ENCODE measurements around the gene SGCD.

The SGCD gene

DNA sequence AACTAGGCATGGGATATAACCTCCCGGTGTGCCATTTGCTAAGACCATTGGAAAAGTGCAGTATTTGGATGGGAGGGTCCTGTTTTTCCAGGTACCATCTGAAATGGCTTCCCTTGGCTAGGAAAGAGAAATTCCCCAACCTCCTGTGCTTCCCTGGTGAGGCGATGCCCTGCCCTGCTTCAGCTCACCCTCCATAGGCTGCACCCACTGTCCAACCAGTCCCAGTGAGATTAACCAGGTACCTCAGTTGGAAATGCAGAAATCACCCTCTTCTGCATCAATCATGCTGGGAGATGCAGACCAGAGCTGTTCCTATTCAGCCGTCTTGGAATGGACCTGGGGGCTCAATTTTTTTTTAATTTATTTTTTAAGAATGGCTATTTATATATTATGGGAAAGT, 254.8 kb downstream of the SGCD start:
- POLR2A ChIA-PET (ENCODE audit: low non-redundant PET), result no interaction called here
- TF ChIP-seq, protein P1, sequence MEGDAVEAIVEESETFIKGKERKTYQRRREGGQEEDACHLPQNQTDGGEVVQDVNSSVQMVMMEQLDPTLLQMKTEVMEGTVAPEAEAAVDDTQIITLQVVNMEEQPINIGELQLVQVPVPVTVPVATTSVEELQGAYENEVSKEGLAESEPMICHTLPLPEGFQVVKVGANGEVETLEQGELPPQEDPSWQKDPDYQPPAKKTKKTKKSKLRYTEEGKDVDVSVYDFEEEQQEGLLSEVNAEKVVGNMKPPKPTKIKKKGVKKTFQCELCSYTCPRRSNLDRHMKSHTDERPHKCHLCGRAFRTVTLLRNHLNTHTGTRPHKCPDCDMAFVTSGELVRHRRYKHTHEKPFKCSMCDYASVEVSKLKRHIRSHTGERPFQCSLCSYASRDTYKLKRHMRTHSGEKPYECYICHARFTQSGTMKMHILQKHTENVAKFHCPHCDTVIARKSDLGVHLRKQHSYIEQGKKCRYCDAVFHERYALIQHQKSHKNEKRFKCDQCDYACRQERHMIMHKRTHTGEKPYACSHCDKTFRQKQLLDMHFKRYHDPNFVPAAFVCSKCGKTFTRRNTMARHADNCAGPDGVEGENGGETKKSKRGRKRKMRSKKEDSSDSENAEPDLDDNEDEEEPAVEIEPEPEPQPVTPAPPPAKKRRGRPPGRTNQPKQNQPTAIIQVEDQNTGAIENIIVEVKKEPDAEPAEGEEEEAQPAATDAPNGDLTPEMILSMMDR (conservative IDR thresholded peaks at IDR 0.05; ENCODE audit: low read depth), result no peak

DNA sequence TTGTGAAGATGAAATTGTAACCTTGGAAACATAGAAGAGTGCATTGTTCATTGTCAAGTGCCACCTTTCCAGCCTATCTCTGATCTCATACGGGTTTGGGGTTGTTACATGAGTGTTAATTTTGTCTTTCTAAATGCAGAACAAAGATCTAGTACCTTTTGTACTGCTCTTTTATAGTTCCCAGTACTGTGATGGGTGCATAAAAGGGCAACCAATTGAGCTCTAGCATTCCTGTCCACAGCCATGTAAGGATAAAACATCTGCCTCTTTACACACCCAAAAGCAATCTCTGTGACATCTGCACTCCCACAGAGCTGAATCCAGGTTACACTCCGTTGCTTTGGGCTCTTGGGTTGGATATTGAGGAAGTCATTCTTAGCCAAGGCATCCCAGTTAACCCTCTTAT, 255.2 kb downstream of the SGCD start:
- no peak overlapping the region for H3K27ac ChIP-seq
- TF ChIP-seq, protein P1 (conservative IDR thresholded peaks at IDR 0.05; ENCODE audit: low read depth), result no peak
- CTCF ChIA-PET, result no interaction called here
- no peak for DNase-seq (ENCODE audit: low spot score)
- POLR2A ChIA-PET (ENCODE audit: low non-redundant PET), result no interaction called here

More for the DNA sequence above, 254.8 kb downstream of the SGCD start:
- H3K27ac ChIP-seq, result no peak overlapping the region
- DNase-seq (ENCODE audit: low spot score), result no peak
- CTCF ChIA-PET, result no interaction called here

DNA sequence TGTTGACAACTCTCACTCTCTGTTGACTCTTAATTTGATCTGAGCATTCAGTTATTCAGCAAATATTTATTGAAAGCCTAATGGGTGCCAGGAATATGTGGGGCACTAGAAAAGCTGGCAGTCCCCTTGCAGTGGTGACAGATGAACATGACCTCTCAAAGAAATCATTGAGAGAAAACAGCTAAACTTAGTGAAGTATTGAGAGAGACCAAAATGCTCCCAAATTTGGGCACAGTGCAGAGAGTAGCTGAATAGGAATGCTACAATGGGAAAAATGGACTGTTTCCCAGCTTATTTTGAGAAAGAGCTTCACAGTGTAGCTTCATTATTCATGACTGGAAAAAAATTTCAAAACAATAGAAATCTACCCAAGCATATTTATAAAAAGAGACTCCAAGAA, 257.9 kb downstream of the SGCD start:
- TF ChIP-seq, protein P1 (conservative IDR thresholded peaks at IDR 0.05; ENCODE audit: low read depth), result no peak
- ChIA-PET POLR2A (ENCODE audit: low non-redundant PET) (no interaction called here), CTCF (interaction anchor here (0.7 kb wide), 1 partner anchor 1120 kb away, joined by 3 read pairs; no protein-coding TSS in a partner anchor)
- no peak for DNase-seq (ENCODE audit: low spot score)
- H3K27ac ChIP-seq, result no peak overlapping the region

DNA sequence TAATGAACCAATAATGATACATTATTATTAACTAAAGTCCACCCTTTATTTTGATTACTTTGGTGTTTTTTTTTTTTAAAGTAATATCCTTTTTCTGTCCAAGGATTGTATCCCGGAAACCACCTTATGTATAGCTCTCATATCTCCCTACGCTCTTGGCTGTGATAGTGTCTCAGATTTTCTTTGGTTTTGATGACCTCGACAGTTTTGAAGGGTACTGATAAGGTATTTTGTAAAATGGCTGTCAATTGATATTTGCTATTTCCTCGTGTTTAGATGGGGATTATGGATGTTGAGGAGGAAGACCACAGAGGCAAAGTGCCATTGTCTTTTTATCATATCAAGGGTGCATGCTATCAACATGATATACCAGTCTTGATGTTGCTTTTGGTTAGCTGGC, 259.0 kb downstream of the SGCD start:
- ChIA-PET CTCF (no interaction called here), POLR2A (ENCODE audit: low non-redundant PET) (no interaction called here)

DNA sequence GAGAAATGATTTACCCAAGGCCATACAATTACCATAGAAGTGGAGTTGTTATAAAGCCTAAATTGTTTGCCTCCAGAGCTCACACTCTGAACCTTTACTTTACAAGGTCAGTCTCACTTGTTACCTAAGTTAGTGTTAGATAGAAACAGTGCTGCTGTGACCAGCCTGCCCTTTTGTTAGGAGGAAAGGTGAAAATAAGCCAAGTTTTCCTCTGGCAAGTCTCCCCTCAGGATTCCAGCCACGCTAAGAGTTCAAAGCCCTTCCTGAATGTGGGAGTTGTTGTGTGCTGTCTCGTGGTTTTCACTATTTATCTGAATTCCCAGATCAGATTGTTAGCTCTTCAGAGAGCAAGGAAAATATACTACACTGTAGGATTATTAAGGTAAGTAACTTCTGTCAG, 260.0 kb downstream of the SGCD start:
- TF ChIP-seq, protein P1 (conservative IDR thresholded peaks at IDR 0.05; ENCODE audit: low read depth), result no peak
- POLR2A ChIA-PET (ENCODE audit: low non-redundant PET), result no interaction called here
- CTCF ChIA-PET, result no interaction called here
- no peak for DNase-seq (ENCODE audit: low spot score)
- H3K27ac ChIP-seq, result no peak overlapping the region

More for the DNA sequence above, 259.0 kb downstream of the SGCD start:
- no peak for DNase-seq (ENCODE audit: low spot score)
- no peak overlapping the region for H3K27ac ChIP-seq
- TF ChIP-seq, protein P1 (conservative IDR thresholded peaks at IDR 0.05; ENCODE audit: low read depth), result no peak

DNA sequence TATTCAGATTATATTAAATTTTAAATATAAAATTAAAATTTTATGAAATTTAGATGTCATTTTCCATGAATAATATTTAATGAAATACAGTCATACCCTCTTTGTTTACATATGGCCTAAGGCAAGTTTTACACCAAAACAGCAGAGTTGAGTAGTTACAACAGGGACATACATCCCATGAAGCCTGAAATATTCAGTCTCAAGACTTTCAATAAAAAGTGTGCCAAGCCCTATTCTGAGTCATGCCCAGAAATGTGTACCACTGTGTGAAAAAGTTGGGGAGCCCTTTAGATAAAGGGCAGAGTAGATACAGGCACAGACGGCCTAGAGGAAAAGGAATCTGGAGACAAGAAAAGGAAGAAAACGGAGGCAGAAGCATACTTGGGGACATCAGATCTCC, 261.3 kb downstream of the SGCD start:
- POLR2A ChIA-PET (ENCODE audit: low non-redundant PET), result no interaction called here
- TF ChIP-seq, protein P1 (conservative IDR thresholded peaks at IDR 0.05; ENCODE audit: low read depth), result no peak
- H3K27ac ChIP-seq, result no peak overlapping the region
- CTCF ChIA-PET, result no interaction called here
- no peak for DNase-seq (ENCODE audit: low spot score)

All from RWPE1 (cell line).